SK-MEL-5 (cell line): ENCODE measurements around the gene CLIC5. TPM values are rescaled to one million over a fixed set of nuclear protein-coding genes. Genes with fewer than 3 reads are reported as not detected.
"Not testable (repeated sequence)": the region's sequence is repeated elsewhere in the genome, so short reads cannot be mapped to it uniquely, and the experiment has no call there.

Source experiments
- DNase-seq: peaks from one replicate; pipeline ENCODE4 v3.0.0-alpha.2; 2016; ENCODE audit warnings: low read depth, low spot score
- in situ Hi-C: cut with HindIII; loops from 2 replicates; pipeline ENCODE4 v1.10.0; 2016; ENCODE audit warnings: low sequenced_read_pairs, high pct_unique_total_duplicates, low pct_unique_long_range_greater_than_20kb
- total RNA-seq: library from RNA; depleted of rRNA; stranded (reverse); fragments of >200 nt; shearing (Covaris generic); gene quantifications from 2 replicates; pipeline ENCODE4 v1.2.3, GENCODE V29; 2014

Gene CLIC5
- total RNA-seq, 1 experiment from 2014 or later: not detected

- in situ Hi-C loops: no loop called here
- no peak for DNase-seq
Observed at GRCh38 chr6:45952168-45952529, 63.5 kb downstream of the CLIC5 start.

GRCh38 chr6:45951321-45952167 is 64.1 kb downstream of the CLIC5 start:
- no peak for DNase-seq
- in situ Hi-C loops: no loop called here

GRCh38 chr6:45949256-45949655 is 66.4 kb downstream of the CLIC5 start:
- no peak for DNase-seq
- in situ Hi-C loops: no loop called here

- in situ Hi-C loops: no loop called here
Observed at GRCh38 chr6:45947807-45948206, 67.9 kb downstream of the CLIC5 start.

GRCh38 chr6:45946887-45947286 is 68.8 kb downstream of the CLIC5 start:
- no peak for DNase-seq
- in situ Hi-C loops: no loop called here

More at GRCh38 chr6:45947807-45948206, 67.9 kb downstream of the CLIC5 start:
- DNase-seq: no peak

GRCh38 chr6:45946352-45946751 is 69.3 kb downstream of the CLIC5 start:
- DNase-seq: peak; percentile 62
- in situ Hi-C loops: no loop called here

- in situ Hi-C loops: no loop called here
- DNase-seq: no peak
Observed at GRCh38 chr6:45942953-45943352, 72.7 kb downstream of the CLIC5 start.

GRCh38 chr6:45933855-45934254 is 81.8 kb downstream of the CLIC5 start:
- no peak for DNase-seq
- in situ Hi-C loops: no loop called here

GRCh38 chr6:45931232-45931631 is 84.4 kb downstream of the CLIC5 start:
- in situ Hi-C loops: no loop called here
- DNase-seq: no peak

- in situ Hi-C loops: no loop called here
- peak; percentile 75 for DNase-seq
Observed at GRCh38 chr6:45930420-45931040, 85.1 kb downstream of the CLIC5 start.

GRCh38 chr6:45929421-45930361 is 86.0 kb downstream of the CLIC5 start:
- DNase-seq: no peak
- in situ Hi-C loops: no loop called here

GRCh38 chr6:45928721-45929305 is 86.8 kb downstream of the CLIC5 start:
- no peak for DNase-seq
- in situ Hi-C loops: no loop called here

GRCh38 chr6:45927421-45928320 is 88.0 kb downstream of the CLIC5 start:
- DNase-seq: no peak
- in situ Hi-C loops: no loop called here

GRCh38 chr6:45926423-45926822 is 89.2 kb downstream of the CLIC5 start:
- DNase-seq, in situ Hi-C loops: not testable (repeated sequence)

GRCh38 chr6:45924763-45925342 is 90.8 kb downstream of the CLIC5 start:
- in situ Hi-C loops: no loop called here
- DNase-seq: no peak

GRCh38 chr6:45923831-45924391 is 91.7 kb downstream of the CLIC5 start:
- in situ Hi-C loops: no loop called here
- no peak for DNase-seq
